A549 (cell line): Measurements from ENCODE around the gene CCDC124. TPM values are rescaled to one million over a fixed set of nuclear protein-coding genes. Genes with fewer than 3 reads are reported as not detected.

Source experiments
- ATAC-seq, 2 experiments: fragments of 200-7000 bp in 1 of 2; fragments of >200 bp in 1 of 2; cut with Nextera tagmentation in 1 of 2; cut with Tn5 transposase in 1 of 2; 3 replicates each; pipeline versions ENCODE4 v1.8.0 to v1.9.1; 2018 to 2020; ENCODE audit warnings: mild to moderate bottlenecking in 1 of 2, moderate library complexity in 1 of 2
- CTCF ChIA-PET: fragments of 300-600 bp; sonication (Branson Sonifier 250); formaldehyde crosslinking; extraction: SDS; loops from one replicate; lab custom pipeline; 2021; ENCODE audit warnings: antibody characterized with exemption, inconsistent platforms; lab: Yijun Ruan, JAX
- POLR2A ChIA-PET: fragments of 350-600 bp; formaldehyde crosslinking; extraction: SDS; loops from one replicate; lab custom pipeline; 2021; ENCODE audit warnings: antibody characterized with exemption, inconsistent platforms; lab: Yijun Ruan, JAX
- DNase-seq, 2 experiments: peaks; one replicate each; pipeline versions ENCODE4 v3.0.0 to v3.0.0-alpha.2; 2011 to 2016; ENCODE audit warnings: low read depth in 1 of 2, low spot score in 1 of 2
- FAIRE-seq: peaks from 2 replicates; lab custom pipeline; 2011; peaks lifted over from hg19 to GRCh38; lab: Jason Lieb, UNC
- H3K27ac ChIP-seq, 2 experiments: fragments of >200 bp; sonication (Bioruptor Twin); formaldehyde crosslinking; 3 replicates each; pipeline ENCODE4 v1.5.1; 2016 to 2017
- H3K4me1 ChIP-seq: fragments of >200 bp; sonication (Bioruptor Twin); formaldehyde crosslinking; 3 replicates; pipeline ENCODE4 v1.6.1; 2016
- H3K4me2 ChIP-seq: fragments of >200 bp; sonication (Bioruptor Twin); formaldehyde crosslinking; 3 replicates; pipeline ENCODE4 v1.6.1; 2016
- H3K4me3 ChIP-seq: fragments of >200 bp; sonication (Bioruptor Twin); formaldehyde crosslinking; 3 replicates; pipeline ENCODE4 v1.5.1; 2016
- H3K9me3 ChIP-seq: fragments of >200 bp; sonication (Bioruptor Twin); formaldehyde crosslinking; 3 replicates; pipeline ENCODE4 v1.6.1; 2016
- ATOH8 ChIP-seq: fragments of 250-450 bp; sonication (Bioruptor Pico); IDR thresholded peaks from 2 replicates; pipeline ENCODE4 v1.5.0; 2020; ENCODE audit warnings: low read depth, mild to moderate bottlenecking, moderate library complexity
- CHD2 ChIP-seq: fragments of 150-350 bp; IDR thresholded peaks from 2 replicates; pipeline ENCODE4 v1.6.1; 2014; ENCODE audit warnings: low read length; ENCODE audit not compliant: partially characterized antibody
- CHD4 ChIP-seq: fragments of 200-600 bp; sonication (generic); IDR thresholded peaks from 2 replicates; pipeline ENCODE4 v1.6.1; 2016; ENCODE audit warnings: antibody characterized with exemption, mild to moderate bottlenecking, borderline replicate concordance
- CTCF ChIP-seq: fragments of >200 bp; sonication (Bioruptor Twin); formaldehyde crosslinking; IDR thresholded peaks from 3 replicates; pipeline ENCODE4 v1.5.1; 2016
- EHF ChIP-seq: fragments of 250-450 bp; sonication (Bioruptor Pico); IDR thresholded peaks from 2 replicates; pipeline ENCODE4 v1.5.0; 2020; ENCODE audit warnings: mild to moderate bottlenecking
- EP300 ChIP-seq, 2 experiments: fragments of >200 bp; sonication (Bioruptor Twin); formaldehyde crosslinking; IDR thresholded peaks; 2 replicates in 1 of 2; 3 replicates in 1 of 2; pipeline ENCODE4 v1.6.1; 2016 to 2017
- FOSB ChIP-seq: fragments of 250-450 bp; sonication (Bioruptor Pico); IDR thresholded peaks from 2 replicates; pipeline ENCODE4 v1.5.0; 2020; ENCODE audit warnings: mild to moderate bottlenecking, moderate library complexity
- FOSL2 ChIP-seq, 2 experiments: fragments of 450-650 bp in 1 of 2; fragments of >200 bp in 1 of 2; sonication (Bioruptor Twin) in 1 of 2; formaldehyde crosslinking; IDR thresholded peaks; 2 replicates each; pipeline versions ENCODE4 v1.5.0 to v1.6.1; 2016 to 2020; ENCODE audit warnings: mild to moderate bottlenecking in 1 of 2, moderate library complexity in 1 of 2
- FOXS1 ChIP-seq: fragments of 250-450 bp; sonication (Bioruptor Pico); IDR thresholded peaks from 2 replicates; pipeline ENCODE4 v1.5.0; 2020; ENCODE audit warnings: mild to moderate bottlenecking, moderate library complexity
- HDAC2 ChIP-seq: fragments of 200-600 bp; sonication (generic); IDR thresholded peaks from 2 replicates; pipeline ENCODE4 v1.6.1; 2016
- HES2 ChIP-seq: fragments of >200 bp; sonication (Bioruptor Twin); formaldehyde crosslinking; IDR thresholded peaks from 2 replicates; pipeline ENCODE4 v1.6.1; 2016
- HMGXB4 ChIP-seq: fragments of 250-450 bp; sonication (Bioruptor Pico); IDR thresholded peaks from 2 replicates; pipeline ENCODE4 v1.5.0; 2021; ENCODE audit warnings: mild to moderate bottlenecking, moderate library complexity, borderline replicate concordance
- HOXB13 ChIP-seq: fragments of 250-450 bp; sonication (Bioruptor Pico); IDR thresholded peaks from 2 replicates; pipeline ENCODE4 v1.5.0; 2020; ENCODE audit warnings: low read depth, mild to moderate bottlenecking, moderate library complexity
- JUN ChIP-seq, 2 experiments: fragments of >200 bp; sonication (Bioruptor Twin); formaldehyde crosslinking; IDR thresholded peaks; 2 replicates in 1 of 2; 3 replicates in 1 of 2; pipeline ENCODE4 v1.6.1; 2016 to 2017
- NR3C1 ChIP-seq: fragments of >200 bp; sonication (Bioruptor Twin); formaldehyde crosslinking; IDR thresholded peaks from 3 replicates; pipeline ENCODE4 v1.6.1; 2017
- PBX3 ChIP-seq: IDR thresholded peaks from 2 replicates; pipeline ENCODE4 v1.6.1; 2012
- POLR2AphosphoS2 ChIP-seq: conservative IDR thresholded peaks from 2 replicates; pipeline ENCODE4 v1.6.1; 2012; ENCODE audit warnings: low read length, improper control_type of control experiment, inconsistent platforms
- RARB ChIP-seq: fragments of 250-450 bp; sonication (Bioruptor Pico); IDR thresholded peaks from 2 replicates; pipeline ENCODE4 v1.8.0; 2021; ENCODE audit warnings: mild to moderate bottlenecking, moderate library complexity
- RNF2 ChIP-seq: fragments of 200-600 bp; sonication (generic); IDR thresholded peaks from 2 replicates; pipeline ENCODE4 v1.6.1; 2016; ENCODE audit warnings: low read depth, mild to moderate bottlenecking, antibody characterized with exemption, moderate library complexity, borderline replicate concordance
- SREBF2 ChIP-seq: fragments of 450-650 bp; IDR thresholded peaks from 2 replicates; pipeline ENCODE4 v1.6.1; 2014; ENCODE audit warnings: mild to moderate bottlenecking, moderate library complexity
- TP53 ChIP-seq: fragments of 250-450 bp; sonication (Bioruptor Pico); IDR thresholded peaks from 2 replicates; pipeline ENCODE4 v1.5.0; 2021; ENCODE audit warnings: mild to moderate bottlenecking, moderate library complexity
- ZFP36 ChIP-seq: fragments of 450-650 bp; IDR thresholded peaks from 2 replicates; pipeline ENCODE4 v1.6.1; 2014; ENCODE audit warnings: borderline replicate concordance; ENCODE audit not compliant: partially characterized antibody
- ZSCAN20 ChIP-seq: fragments of 250-450 bp; sonication (Bioruptor Pico); IDR thresholded peaks from 2 replicates; pipeline ENCODE4 v1.8.0; 2022; ENCODE audit warnings: mild to moderate bottlenecking, moderate library complexity
- WGBS: methylation state at CpG from one replicate; pipeline ENCODE4 v1.1.6; 2017; ENCODE audit errors: missing lambda C conversion rate; 5-methylcytosine and 5-hydroxymethylcytosine counted together
- polyA plus RNA-seq, 4 experiments: library from polyadenylated mRNA; depleted of rRNA in 3 of 4; stranded (reverse); fragments of >200 nt; fragmentation: RNase III in 1 of 4; extraction: RNeasy Plus Mini Kit Qiagen cat#74134 plus additional on column Dnase treatment in 1 of 4; gene quantifications; 2 replicates in 3 of 4; 3 replicates in 1 of 4; pipeline ENCODE4 v1.2.3, GENCODE V29; 2011 to 2017

Gene CCDC124
- polyA plus RNA-seq, 2 of the 4 experiments (the other 2 are of a cell fraction), result 35.4 to 113 TPM

- FAIRE-seq (no peak), ATAC-seq (no peak), DNase-seq (no peak)
- 90% methylated on average over 16 of the region's 17 CpGs for WGBS
- Histone ChIP-seq H3K4me2 (no peak overlapping the region), H3K4me3 (no peak overlapping the region), H3K9me3 (no peaks in the 10 kb centered on the region), H3K27ac (no peak overlapping the region), H3K4me1 (peaks cover 11% of the 10 kb centered on the region; the same call in 2 of the 3 replicates)
- ChIA-PET POLR2A (no interaction called here), CTCF (interaction anchor here (1.1 to 24.1 kb wide), 3 partner anchors 10 to 72 kb away, joined by 7 to 493 read pairs (median 11); partner anchors contain the start of gene CCDC124)
- no peak for TF ChIP-seq SREBF2
- TF ChIP-seq HDAC2, result no peak
- no peak for TF ChIP-seq POLR2AphosphoS2
- no peak for TF ChIP-seq RNF2
- no peak for TF ChIP-seq HES2
- no peak for TF ChIP-seq CTCF
- TF ChIP-seq NR3C1, result no peak
- TF ChIP-seq CHD2, result no peak
- TF ChIP-seq ZSCAN20 (CRISPR knock-in tag), result no peak
- TF ChIP-seq EP300 (IDR thresholded peaks at IDR 0.05), result no peak
- no peak for TF ChIP-seq EHF (CRISPR knock-in tag)
- TF ChIP-seq FOSL2 (IDR thresholded peaks at IDR 0.05), result no peak
- TF ChIP-seq FOSL2 (CRISPR knock-in tag; IDR thresholded peaks at IDR 0.05), result no peak
- TF ChIP-seq JUN (IDR thresholded peaks at IDR 0.05), result no peak
- TF ChIP-seq HMGXB4, result no peak
- no peak for TF ChIP-seq ATOH8 (CRISPR knock-in tag)
- no peak for TF ChIP-seq RARB (CRISPR knock-in tag)
- TF ChIP-seq FOXS1, result no peak
- no peak for TF ChIP-seq PBX3
- TF ChIP-seq HOXB13 (CRISPR knock-in tag), result no peak
Measured at GRCh38 chr19:17942181-17942580, 9.4 kb downstream of the CCDC124 start.

GRCh38 chr19:17942582-17943273, 9.9 kb downstream of the CCDC124 start:
- FAIRE-seq, result no peak
- TF ChIP-seq CHD4 (no peak), ZFP36 (no peak), FOSB (CRISPR knock-in tag) (no peak), JUN (IDR thresholded peaks at IDR 0.05) (no peak), HMGXB4 (no peak), ATOH8 (CRISPR knock-in tag) (no peak), TP53 (CRISPR knock-in tag) (no peak)
- ChIA-PET POLR2A (no interaction called here), CTCF (interaction anchor here (0.5 to 24.1 kb wide), 5 partner anchors 10 to 72 kb away, joined by 3 to 493 read pairs (median 7); partner anchors contain the start of gene CCDC124)
- Histone ChIP-seq H3K4me3 (no peak overlapping the region), H3K9me3 (no peaks in the 10 kb centered on the region), H3K4me1 (peaks cover 13% of the 10 kb centered on the region; the same call in 2 of the 3 replicates), H3K4me2 (no peak overlapping the region), H3K27ac (no peak overlapping the region)
- DNase-seq, result no peak
- ATAC-seq, result no peak
- WGBS, result 93% methylated on average over 22 of the region's 41 CpGs
